Measurements from ENCODE around the gene OCA2.

Gene OCA2

DNA sequence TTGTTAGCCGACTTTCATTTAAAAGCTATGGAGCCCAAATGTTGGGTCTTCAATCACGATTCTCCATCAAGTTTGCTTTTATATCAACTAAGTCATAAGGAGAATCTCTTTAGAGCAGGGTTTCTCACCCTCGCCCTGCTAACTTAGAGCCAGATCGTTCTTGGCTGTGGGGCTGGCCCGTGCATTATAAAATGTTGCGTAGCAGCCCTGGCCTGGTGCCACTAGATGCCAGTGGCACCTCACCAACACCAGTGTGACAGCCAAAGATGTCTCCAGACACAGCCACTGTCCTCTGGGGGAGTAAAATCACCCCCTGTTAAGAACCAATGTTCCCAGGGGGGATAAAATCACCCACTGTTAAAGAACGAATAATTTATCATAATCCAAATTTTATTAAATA is 226.1 kb downstream of the OCA2 start:
- TF ChIP-seq NFIC (IDR thresholded peaks at IDR 0.05) (no peak), EP300 (IDR thresholded peaks at IDR 0.05; ENCODE audit: borderline replicate concordance) (no peak)

DNA sequence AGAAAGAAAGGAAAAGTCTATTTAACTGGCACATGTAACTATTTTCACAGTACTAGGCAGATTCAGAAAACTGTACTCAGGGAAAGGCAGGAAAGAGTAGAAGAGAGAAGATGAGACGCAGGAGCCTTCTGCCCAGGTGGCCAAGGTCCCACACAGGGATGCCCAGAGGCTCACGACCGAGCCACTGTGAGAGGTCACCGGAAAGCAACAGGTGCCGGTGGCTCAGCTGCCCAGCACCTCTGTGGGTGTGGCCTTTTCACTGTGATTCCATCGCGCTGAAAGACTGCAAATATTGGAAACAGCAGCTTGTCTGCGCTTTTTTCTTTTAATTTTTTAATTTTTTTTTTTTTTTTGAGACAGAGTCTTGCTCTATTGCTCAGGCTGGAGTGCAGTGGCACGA is 226.8 kb downstream of the OCA2 start:
- no peak for TF ChIP-seq CREB1 (IDR thresholded peaks at IDR 0.05; ENCODE audit: low read depth)
- TF ChIP-seq CEBPB (IDR thresholded peaks at IDR 0.05) = no peak
- TF ChIP-seq TEAD4 (IDR thresholded peaks at IDR 0.05) = no peak
- no peak for TF ChIP-seq YY1 (IDR thresholded peaks at IDR 0.05; ENCODE audit: low read depth)
- no peak for TF ChIP-seq TAF1 (IDR thresholded peaks at IDR 0.05; ENCODE audit: low read depth)
- TF ChIP-seq RAD21 (IDR thresholded peaks at IDR 0.05; ENCODE audit: low read depth) = no peak
- TF ChIP-seq, protein P1, sequence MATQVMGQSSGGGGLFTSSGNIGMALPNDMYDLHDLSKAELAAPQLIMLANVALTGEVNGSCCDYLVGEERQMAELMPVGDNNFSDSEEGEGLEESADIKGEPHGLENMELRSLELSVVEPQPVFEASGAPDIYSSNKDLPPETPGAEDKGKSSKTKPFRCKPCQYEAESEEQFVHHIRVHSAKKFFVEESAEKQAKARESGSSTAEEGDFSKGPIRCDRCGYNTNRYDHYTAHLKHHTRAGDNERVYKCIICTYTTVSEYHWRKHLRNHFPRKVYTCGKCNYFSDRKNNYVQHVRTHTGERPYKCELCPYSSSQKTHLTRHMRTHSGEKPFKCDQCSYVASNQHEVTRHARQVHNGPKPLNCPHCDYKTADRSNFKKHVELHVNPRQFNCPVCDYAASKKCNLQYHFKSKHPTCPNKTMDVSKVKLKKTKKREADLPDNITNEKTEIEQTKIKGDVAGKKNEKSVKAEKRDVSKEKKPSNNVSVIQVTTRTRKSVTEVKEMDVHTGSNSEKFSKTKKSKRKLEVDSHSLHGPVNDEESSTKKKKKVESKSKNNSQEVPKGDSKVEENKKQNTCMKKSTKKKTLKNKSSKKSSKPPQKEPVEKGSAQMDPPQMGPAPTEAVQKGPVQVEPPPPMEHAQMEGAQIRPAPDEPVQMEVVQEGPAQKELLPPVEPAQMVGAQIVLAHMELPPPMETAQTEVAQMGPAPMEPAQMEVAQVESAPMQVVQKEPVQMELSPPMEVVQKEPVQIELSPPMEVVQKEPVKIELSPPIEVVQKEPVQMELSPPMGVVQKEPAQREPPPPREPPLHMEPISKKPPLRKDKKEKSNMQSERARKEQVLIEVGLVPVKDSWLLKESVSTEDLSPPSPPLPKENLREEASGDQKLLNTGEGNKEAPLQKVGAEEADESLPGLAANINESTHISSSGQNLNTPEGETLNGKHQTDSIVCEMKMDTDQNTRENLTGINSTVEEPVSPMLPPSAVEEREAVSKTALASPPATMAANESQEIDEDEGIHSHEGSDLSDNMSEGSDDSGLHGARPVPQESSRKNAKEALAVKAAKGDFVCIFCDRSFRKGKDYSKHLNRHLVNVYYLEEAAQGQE (IDR thresholded peaks at IDR 0.05; ENCODE audit: low read depth) = no peak
- no peak for TF ChIP-seq EGR1 (IDR thresholded peaks at IDR 0.05)
- no peak for TF ChIP-seq TCF12 (IDR thresholded peaks at IDR 0.05; ENCODE audit: low read depth)
- TF ChIP-seq NFIC (IDR thresholded peaks at IDR 0.05) = no peak
- TF ChIP-seq MAX (IDR thresholded peaks at IDR 0.05) = no peak

DNA sequence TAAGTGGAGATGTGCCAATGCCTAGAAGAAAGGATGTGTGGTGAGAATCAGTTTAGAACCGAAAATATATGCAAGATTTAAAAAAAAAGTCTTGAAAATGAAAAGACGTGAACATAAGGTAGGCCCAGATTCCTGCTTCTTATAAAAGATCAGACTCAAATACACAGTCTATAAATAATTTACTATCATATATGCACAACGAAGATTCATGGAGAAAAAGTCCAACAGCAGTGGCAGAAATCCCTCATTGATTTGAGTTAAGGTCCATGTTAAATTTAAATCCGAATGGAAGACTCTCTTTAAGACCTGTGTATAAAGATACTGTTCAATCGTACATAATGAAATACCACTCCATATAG is 227.2 kb downstream of the OCA2 start:
- TF ChIP-seq EGR1 (IDR thresholded peaks at IDR 0.05) (no peak), YY1 (IDR thresholded peaks at IDR 0.05; ENCODE audit: low read depth) (no peak), USF1 (IDR thresholded peaks at IDR 0.05) (no peak), NFIC (IDR thresholded peaks at IDR 0.05) (no peak), FOXM1 (IDR thresholded peaks at IDR 0.05; ENCODE audit: borderline replicate concordance, low read depth) (no peak), EP300 (IDR thresholded peaks at IDR 0.05; ENCODE audit: borderline replicate concordance) (no peak), TAF1 (IDR thresholded peaks at IDR 0.05; ENCODE audit: low read depth) (no peak), RAD21 (IDR thresholded peaks at IDR 0.05; ENCODE audit: low read depth) (no peak), TEAD4 (IDR thresholded peaks at IDR 0.05) (no peak), CREB1 (IDR thresholded peaks at IDR 0.05; ENCODE audit: low read depth) (no peak), ZBTB7A (IDR thresholded peaks at IDR 0.05; ENCODE audit: low read depth) (no peak), CEBPB (IDR thresholded peaks at IDR 0.05) (no peak), TCF12 (IDR thresholded peaks at IDR 0.05; ENCODE audit: low read depth) (no peak), MAX (IDR thresholded peaks at IDR 0.05) (no peak)
- TF ChIP-seq, protein P1 (IDR thresholded peaks at IDR 0.05; ENCODE audit: low read depth) = no peak

GRCh38 chr15:27871078-27871901 is 227.8 kb downstream of the OCA2 start:
- TF ChIP-seq FOXM1 (IDR thresholded peaks at IDR 0.05; ENCODE audit: borderline replicate concordance, low read depth) (no peak), RAD21 (IDR thresholded peaks at IDR 0.05; ENCODE audit: low read depth) (no peak), TEAD4 (IDR thresholded peaks at IDR 0.05) (no peak), EP300 (IDR thresholded peaks at IDR 0.05; ENCODE audit: borderline replicate concordance) (no peak), TAF1 (IDR thresholded peaks at IDR 0.05; ENCODE audit: low read depth) (no peak), TCF12 (IDR thresholded peaks at IDR 0.05; ENCODE audit: low read depth) (no peak), ZBTB7A (IDR thresholded peaks at IDR 0.05; ENCODE audit: low read depth) (no peak), EGR1 (IDR thresholded peaks at IDR 0.05) (no peak), YY1 (IDR thresholded peaks at IDR 0.05; ENCODE audit: low read depth) (no peak), CEBPB (IDR thresholded peaks at IDR 0.05) (no peak), MAX (IDR thresholded peaks at IDR 0.05) (no peak), CREB1 (IDR thresholded peaks at IDR 0.05; ENCODE audit: low read depth) (no peak), USF1 (IDR thresholded peaks at IDR 0.05) (no peak), NFIC (IDR thresholded peaks at IDR 0.05) (no peak)
- TF ChIP-seq, protein P1 (IDR thresholded peaks at IDR 0.05; ENCODE audit: low read depth) = no peak
